ENCODE results near the gene SIPA1L3.

The SIPA1L3 gene

DNA sequence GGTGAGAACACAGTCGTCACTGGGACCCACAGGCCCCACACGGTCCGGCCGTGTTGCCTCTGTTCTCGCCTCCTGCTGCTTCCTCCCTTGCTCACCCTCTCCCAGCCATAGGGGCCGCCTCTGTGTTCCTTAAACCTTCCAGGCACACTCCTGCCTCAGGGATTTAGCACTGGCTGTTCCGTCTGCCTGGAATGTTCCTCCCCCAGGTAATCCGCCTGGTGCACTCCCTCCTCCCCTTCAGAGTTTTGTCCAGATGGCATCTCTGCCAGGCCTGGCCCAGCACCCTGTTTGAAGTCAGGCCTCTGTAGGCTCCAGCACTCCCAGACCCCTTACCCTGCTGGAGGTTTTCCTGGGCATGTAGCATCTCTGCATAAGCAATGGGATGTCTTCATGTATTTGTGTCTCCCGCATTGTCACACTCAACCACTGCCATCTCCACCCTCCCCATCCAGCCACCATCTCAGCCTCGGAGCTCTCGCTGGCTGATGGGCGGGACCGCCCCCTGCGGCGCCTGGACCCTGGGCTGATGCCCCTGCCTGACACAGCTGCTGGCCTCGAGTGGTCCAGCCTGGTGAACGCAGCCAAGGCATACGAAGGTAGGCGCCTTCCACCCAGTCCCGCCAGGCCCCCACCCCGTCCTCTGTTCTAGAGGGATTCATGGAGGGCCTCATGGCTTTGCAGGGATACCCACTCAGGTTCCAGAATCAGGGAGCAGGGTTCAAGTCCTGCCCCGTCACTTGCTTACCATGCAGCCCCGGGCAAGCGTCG is 291.1 kb downstream of the SIPA1L3 start:
- DNase-seq: no peak

GRCh38 chr19:38199340-38199739 is 292.3 kb downstream of the SIPA1L3 start:
- no peak for DNase-seq

- no peak for DNase-seq
These were observed 294.7 kb downstream of the SIPA1L3 start for GRCh38 chr19:38201731-38202130.

GRCh38 chr19:38202504-38202903 is 295.5 kb downstream of the SIPA1L3 start:
- no peak for DNase-seq

- no peak for DNase-seq
These were observed 296.2 kb downstream of the SIPA1L3 start for GRCh38 chr19:38203197-38203596.

GRCh38 chr19:38204096-38204495 is 297.1 kb downstream of the SIPA1L3 start:
- DNase-seq: no peak

GRCh38 chr19:38204728-38205127 is 297.7 kb downstream of the SIPA1L3 start:
- DNase-seq: no peak

DNA sequence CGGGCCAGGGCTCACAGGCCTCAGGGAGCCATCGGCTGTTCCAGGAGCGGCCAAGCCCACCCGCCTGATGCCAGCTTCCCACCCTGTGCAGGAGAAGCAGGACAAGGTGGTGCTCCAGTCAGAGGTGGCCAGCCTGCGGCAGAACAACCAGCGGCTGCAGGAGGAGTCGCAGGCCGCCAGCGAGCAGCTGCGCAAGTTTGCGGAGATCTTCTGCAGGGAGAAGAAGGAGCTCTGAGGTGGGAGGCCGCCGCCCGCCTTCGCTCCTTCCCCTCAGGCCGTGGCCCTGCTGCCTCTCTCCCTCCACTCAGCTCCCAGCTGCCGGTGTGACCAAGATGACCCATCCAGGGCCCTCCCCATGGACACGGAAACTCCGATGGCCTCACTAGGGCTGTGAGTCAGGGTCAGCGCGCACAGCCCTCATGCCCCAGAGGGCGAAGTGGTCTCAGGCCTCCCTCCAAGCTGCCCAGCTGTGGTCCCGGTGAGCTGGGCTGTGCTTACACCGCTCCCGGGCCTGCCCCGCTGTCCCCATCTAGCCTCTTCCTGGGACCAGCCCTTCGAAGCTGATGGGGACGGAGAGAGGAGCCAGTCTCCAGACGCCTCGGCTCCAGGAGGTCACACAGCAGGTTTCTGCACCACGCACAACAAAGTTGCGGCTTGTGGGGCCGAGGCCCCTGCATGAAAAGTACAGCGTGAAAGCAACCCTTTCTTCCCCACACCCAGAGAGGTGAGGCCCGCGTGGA is 299.2 kb downstream of the SIPA1L3 start:
- no peak for DNase-seq

- DNase-seq: no peak
These were observed 299.9 kb downstream of the SIPA1L3 start for GRCh38 chr19:38206928-38207327.

DNA sequence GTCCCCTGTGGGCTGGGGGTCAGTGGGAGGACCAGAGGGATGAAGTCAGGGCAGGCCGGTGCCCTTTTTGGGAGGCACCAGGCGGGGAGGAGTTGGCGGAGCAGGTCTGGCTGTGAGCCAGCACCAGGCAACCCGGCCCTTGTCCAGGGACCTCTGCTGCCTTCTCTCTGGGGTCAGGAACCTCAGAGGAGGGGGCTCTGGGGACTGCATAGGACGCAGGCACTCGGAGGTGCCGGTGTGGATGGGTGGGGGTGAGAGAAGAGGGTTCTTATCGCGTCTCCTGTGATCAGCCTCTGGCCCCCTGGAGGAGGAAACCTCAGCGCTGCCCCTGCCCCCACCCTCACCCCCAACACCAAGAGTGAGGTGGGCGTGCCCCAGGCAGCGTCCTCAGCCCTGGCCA is 300.5 kb downstream of the SIPA1L3 start:
- DNase-seq: no peak

- no peak for DNase-seq
These were observed 301.6 kb downstream of the SIPA1L3 start for GRCh38 chr19:38208571-38208970.

DNA sequence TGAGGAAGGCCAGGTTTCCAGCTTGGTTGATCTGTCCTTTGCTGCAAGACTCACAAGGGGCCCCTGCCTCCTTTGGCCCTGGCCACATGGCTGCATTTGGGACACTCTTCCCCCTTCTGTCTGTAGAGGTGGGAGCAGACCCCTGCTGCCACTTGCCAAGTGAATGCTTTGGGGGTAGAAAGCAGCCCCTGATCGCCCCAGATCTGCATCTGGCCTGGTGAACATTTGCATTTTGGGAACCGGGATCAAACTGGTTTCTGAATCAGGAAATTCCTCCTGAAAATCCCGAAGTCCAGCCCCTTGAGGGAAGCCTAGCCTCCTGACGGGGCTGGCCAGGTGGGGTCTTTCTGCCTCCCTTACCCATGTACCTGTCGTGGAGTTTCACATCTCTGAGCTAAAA is 302.1 kb downstream of the SIPA1L3 start:
- DNase-seq: no peak

GRCh38 chr19:38209671-38210457 is 302.9 kb downstream of the SIPA1L3 start:
- DNase-seq: peak; percentile 83

GRCh38 chr19:38210458-38210987 is 303.5 kb downstream of the SIPA1L3 start:
- peak; percentile 80 for DNase-seq

DNA sequence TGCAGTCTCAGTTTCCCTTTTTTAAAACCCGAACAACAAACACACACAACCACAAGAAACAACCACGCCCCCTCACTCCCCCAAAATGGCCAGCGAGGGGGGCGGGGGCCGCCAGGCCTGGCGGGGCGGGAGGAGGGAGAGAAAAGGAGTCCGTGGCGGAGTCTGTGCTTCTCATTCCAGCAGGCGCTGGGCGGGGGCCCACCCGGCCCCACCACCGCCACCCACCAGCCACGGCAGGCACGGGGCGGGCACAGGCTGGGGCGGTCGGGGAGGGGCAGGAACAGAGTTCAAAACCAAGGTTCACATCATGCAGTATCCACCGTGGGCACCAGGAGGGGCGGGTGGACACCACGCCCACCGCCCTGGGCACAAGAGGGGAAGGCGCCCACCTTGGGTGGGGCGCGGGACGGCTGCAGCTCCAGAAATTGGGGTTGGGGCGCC is 304.2 kb downstream of the SIPA1L3 start:
- DNase-seq: no peak

DNA sequence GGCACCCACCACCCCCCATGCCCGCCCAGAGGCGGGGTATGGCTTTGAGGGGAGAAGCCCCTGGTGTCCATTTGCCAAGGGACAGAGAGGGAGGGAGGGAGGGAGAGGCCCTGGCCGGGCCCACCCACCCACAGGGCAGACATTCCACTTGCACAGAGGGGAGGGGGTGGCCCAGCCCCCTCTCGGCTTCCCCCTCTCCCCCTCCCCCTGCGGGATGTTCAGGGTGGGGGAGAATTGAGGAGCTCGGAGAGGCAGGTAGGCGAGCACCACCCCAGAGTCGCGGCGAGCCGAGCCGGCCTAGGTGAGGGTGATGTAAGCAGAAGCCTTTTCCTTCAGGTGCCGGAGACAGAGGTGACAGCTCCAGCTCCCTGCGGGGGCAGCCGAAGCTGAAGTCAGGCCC is 304.8 kb downstream of the SIPA1L3 start:
- no peak for DNase-seq

- no peak for DNase-seq
These were observed 306.5 kb downstream of the SIPA1L3 start for GRCh38 chr19:38213469-38213868.

DNA sequence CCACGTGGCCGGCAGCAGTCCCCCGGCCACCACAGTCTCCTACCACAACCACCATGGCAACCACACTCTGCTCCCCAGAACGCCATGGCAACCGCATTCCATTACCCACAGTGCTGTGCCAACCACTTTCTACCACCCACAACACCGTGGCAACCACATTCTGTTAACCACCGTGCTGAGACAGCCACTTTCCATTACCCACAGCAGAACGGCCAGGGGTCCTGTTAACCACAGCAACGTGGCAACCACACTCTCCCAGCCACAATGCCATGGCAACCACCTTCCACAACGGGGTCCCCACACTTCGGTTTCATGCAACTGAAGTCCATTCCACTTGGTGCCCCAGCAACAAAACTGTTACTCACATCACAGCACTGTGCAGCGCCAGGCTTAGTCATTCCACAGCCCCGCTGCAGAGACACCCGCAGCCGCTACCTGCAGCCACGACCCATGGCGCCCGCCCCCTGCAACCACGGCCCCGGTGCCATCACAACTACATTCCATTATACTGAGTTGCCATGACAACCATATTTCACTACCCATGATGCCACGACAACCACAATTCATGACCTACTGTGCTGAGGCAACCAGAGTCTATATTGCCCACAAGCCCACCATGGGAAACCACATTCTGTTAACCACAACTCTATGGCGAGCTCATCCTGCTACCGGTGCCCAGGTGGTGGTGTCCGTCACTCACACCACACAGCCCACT is 307.1 kb downstream of the SIPA1L3 start:
- no peak for DNase-seq

DNA sequence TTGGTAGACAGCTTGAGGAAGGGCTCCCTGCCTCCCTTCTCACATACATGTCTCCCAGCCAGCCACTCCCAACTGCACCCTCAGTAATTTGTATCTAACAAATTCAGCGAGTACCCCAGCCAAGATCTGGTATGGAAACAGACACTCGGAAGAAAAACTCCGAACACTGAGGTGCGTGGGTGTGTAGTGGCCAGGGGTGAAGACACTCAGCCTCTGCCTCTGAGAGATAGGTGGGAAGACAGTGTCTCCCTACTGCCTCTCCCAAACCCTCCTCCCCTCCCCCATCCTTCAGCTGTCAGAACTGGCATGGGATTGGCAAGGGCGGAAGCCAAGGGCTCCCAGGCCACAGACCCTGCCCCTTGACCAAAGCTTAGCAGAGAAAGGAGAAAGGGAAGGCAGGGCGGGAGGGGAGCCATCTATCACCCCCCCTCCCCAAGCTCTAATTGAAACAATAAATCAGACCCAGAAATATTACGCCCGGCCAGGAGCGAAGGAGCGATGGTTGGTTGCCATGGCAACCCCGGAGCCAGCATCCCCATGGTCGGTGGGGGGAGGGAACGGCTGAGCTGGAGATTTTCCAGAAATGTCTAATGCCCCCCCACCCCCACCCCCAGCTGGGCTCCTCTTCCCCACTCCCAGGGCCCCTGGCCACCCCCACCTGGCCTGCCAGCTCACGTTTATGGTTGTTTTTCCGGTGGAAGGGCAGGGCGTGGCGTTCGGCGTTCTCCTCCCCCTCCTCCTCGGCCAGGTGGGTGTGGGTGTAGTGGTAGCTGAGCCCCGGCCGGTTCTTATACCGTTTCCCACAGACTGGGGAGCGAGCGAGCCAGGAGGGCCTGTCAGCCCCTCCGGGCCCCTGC is 310.0 kb downstream of the SIPA1L3 start:
- DNase-seq: no peak

DNA sequence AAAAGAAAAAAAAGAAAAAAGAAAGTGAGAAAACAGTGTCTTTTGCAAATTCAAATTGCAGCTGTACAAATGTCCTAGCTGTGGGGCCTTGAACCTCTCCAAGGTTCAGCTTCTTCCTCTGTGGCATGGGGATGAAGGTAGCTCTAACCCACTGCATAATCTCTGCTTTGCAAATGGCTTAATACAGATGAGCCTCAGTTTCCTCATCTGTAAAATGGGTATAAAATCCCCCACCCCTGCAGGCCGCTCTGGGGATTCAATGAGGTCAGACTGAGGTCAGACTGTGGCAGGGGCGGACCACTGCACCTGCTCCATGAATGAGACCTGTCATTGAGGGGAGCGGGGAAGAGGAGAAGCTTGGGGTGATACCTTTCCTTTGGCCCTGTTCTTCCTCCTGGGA is 311.2 kb downstream of the SIPA1L3 start:
- DNase-seq: no peak

GRCh38 chr19:38219221-38219620 is 312.2 kb downstream of the SIPA1L3 start:
- no peak for DNase-seq

DNA sequence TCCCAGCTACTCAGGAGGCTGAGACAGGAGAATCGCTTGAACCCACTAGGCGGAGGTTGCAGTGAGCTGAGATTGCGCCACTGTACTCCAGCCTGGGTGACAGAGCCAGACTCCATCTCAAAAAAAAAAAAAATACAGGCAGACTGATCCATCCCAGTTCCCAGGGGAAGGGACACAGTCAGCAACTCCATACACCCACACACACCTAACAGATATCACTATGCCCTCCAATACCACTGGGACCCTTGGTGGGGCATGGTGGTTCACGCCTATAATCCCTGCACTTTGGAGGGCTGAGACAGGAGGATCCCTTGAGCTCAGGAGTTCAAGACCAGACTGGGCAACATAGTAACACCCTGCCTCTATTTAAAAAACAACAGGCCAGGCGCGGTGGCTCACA is 314.4 kb downstream of the SIPA1L3 start:
- no peak for DNase-seq
